Peyer's patch (tissue), 4 donors: ENCODE data around the gene ASXL1.

Source experiments
- CTCF ChIP-seq, 6 experiments: fragments of 450-650 bp in 4 of 6; fragments of 200-600 bp in 2 of 6; sonication (generic) in 1 of 6; IDR thresholded peaks; one replicate each; pipeline ENCODE4 v1.5.1; 2017 to 2019; ENCODE audit warnings: antibody characterized with exemption in 6 of 6, mild to moderate bottlenecking in 3 of 6, moderate library complexity in 1 of 6
- POLR2A ChIP-seq, 2 donors: fragments of 450-650 bp; IDR thresholded peaks; one replicate each; pipeline ENCODE4 v1.5.1; 2017; ENCODE audit warnings: antibody characterized with exemption in 2 of 2, mild to moderate bottlenecking in 2 of 2, moderate library complexity in 2 of 2

- no peak for TF ChIP-seq POLR2A (IDR thresholded peaks at IDR 0.05)
- no peak for TF ChIP-seq CTCF (IDR thresholded peaks at IDR 0.05)
Observed at GRCh38 chr20:32382102-32382950, 24.2 kb downstream of the ASXL1 start.
